ENCODE measurements around the gene PWWP2B. TPM values are rescaled to one million over a fixed set of nuclear protein-coding genes. Genes with fewer than 3 reads are reported as not detected.

The PWWP2B gene
- total and polyA plus RNA-seq, 9 of the 15 experiments (the other 6 are each of a cell fraction or from before 2014, with no cell fraction given): 0.07 to 9.2 (median 1.6) TPM; not detected in 1

- TF ChIP-seq, protein P1, sequence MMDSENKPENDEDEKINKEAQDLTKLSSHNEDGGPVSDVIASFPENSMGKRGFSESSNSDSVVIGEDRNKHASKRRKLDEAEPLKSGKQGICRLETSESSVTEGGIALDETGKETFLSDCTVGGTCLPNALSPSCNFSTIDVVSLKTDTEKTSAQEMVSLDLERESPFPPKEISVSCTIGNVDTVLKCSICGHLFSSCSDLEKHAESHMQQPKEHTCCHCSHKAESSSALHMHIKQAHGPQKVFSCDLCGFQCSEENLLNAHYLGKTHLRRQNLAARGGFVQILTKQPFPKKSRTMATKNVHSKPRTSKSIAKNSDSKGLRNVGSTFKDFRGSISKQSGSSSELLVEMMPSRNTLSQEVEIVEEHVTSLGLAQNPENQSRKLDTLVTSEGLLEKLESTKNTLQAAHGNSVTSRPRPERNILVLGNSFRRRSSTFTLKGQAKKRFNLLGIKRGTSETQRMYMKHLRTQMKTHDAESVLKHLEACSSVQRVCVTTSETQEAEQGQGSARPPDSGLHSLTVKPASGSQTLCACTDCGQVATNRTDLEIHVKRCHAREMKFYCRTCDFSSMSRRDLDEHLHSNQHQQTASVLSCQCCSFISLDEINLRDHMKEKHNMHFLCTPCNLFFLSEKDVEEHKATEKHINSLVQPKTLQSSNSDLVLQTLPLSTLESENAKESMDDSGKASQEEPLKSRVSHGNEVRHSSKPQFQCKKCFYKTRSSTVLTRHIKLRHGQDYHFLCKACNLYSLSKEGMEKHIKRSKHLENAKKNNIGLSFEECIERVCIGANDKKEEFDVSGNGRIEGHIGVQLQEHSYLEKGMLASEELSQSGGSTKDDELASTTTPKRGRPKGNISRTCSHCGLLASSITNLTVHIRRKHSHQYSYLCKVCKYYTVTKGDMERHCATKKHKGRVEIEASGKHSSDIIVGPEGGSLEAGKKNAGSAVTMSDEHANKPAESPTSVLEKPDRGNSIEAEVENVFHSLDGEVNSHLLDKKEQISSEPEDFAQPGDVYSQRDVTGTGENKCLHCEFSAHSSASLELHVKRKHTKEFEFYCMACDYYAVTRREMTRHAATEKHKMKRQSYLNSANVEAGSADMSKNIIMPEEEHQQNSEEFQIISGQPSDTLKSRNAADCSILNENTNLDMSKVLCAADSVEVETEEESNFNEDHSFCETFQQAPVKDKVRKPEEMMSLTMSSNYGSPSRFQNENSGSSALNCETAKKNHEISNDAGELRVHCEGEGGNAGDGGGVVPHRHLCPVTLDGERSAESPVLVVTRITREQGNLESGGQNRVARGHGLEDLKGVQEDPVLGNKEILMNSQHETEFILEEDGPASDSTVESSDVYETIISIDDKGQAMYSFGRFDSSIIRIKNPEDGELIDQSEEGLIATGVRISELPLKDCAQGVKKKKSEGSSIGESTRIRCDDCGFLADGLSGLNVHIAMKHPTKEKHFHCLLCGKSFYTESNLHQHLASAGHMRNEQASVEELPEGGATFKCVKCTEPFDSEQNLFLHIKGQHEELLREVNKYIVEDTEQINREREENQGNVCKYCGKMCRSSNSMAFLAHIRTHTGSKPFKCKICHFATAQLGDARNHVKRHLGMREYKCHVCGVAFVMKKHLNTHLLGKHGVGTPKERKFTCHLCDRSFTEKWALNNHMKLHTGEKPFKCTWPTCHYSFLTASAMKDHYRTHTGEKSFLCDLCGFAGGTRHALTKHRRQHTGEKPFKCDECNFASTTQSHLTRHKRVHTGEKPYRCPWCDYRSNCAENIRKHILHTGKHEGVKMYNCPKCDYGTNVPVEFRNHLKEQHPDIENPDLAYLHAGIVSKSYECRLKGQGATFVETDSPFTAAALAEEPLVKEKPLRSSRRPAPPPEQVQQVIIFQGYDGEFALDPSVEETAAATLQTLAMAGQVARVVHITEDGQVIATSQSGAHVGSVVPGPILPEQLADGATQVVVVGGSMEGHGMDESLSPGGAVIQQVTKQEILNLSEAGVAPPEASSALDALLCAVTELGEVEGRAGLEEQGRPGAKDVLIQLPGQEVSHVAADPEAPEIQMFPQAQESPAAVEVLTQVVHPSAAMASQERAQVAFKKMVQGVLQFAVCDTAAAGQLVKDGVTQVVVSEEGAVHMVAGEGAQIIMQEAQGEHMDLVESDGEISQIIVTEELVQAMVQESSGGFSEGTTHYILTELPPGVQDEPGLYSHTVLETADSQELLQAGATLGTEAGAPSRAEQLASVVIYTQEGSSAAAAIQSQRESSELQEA (IDR thresholded peaks at IDR 0.05; ENCODE audit: low read depth): no peak
- TF ChIP-seq ZNF780A (CRISPR knock-in tag; IDR thresholded peaks at IDR 0.05) (no peak), EZH2 (IDR thresholded peaks at IDR 0.05; ENCODE audit: borderline replicate concordance, low read depth, low read length) (no peak), MBD2 (IDR thresholded peaks at IDR 0.05; ENCODE audit: borderline replicate concordance, low read depth) (no peak), NR1H2 (CRISPR knock-in tag; IDR thresholded peaks at IDR 0.05) (no peak), FOXP4 (CRISPR knock-in tag; IDR thresholded peaks at IDR 0.05; ENCODE audit: borderline replicate concordance) (no peak), NFIC (IDR thresholded peaks at IDR 0.05) (no peak), ARID2 (IDR thresholded peaks at IDR 0.05) (no peak)
- TF ChIP-seq, protein P2, sequence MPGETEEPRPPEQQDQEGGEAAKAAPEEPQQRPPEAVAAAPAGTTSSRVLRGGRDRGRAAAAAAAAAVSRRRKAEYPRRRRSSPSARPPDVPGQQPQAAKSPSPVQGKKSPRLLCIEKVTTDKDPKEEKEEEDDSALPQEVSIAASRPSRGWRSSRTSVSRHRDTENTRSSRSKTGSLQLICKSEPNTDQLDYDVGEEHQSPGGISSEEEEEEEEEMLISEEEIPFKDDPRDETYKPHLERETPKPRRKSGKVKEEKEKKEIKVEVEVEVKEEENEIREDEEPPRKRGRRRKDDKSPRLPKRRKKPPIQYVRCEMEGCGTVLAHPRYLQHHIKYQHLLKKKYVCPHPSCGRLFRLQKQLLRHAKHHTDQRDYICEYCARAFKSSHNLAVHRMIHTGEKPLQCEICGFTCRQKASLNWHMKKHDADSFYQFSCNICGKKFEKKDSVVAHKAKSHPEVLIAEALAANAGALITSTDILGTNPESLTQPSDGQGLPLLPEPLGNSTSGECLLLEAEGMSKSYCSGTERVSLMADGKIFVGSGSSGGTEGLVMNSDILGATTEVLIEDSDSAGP (CRISPR knock-in tag; IDR thresholded peaks at IDR 0.05): no peak
- TF ChIP-seq, protein P3, sequence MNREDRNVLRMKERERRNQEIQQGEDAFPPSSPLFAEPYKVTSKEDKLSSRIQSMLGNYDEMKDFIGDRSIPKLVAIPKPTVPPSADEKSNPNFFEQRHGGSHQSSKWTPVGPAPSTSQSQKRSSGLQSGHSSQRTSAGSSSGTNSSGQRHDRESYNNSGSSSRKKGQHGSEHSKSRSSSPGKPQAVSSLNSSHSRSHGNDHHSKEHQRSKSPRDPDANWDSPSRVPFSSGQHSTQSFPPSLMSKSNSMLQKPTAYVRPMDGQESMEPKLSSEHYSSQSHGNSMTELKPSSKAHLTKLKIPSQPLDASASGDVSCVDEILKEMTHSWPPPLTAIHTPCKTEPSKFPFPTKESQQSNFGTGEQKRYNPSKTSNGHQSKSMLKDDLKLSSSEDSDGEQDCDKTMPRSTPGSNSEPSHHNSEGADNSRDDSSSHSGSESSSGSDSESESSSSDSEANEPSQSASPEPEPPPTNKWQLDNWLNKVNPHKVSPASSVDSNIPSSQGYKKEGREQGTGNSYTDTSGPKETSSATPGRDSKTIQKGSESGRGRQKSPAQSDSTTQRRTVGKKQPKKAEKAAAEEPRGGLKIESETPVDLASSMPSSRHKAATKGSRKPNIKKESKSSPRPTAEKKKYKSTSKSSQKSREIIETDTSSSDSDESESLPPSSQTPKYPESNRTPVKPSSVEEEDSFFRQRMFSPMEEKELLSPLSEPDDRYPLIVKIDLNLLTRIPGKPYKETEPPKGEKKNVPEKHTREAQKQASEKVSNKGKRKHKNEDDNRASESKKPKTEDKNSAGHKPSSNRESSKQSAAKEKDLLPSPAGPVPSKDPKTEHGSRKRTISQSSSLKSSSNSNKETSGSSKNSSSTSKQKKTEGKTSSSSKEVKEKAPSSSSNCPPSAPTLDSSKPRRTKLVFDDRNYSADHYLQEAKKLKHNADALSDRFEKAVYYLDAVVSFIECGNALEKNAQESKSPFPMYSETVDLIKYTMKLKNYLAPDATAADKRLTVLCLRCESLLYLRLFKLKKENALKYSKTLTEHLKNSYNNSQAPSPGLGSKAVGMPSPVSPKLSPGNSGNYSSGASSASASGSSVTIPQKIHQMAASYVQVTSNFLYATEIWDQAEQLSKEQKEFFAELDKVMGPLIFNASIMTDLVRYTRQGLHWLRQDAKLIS (CRISPR knock-in tag; IDR thresholded peaks at IDR 0.05): no peak
These were observed 40.3 kb upstream of the PWWP2B start (continued) for GRCh38 chr10:132356621-132357195.

Measured in K562 (cell line).